K562 (cell line): ENCODE measurements around the gene UGT1A9. TPM values are rescaled to one million over a fixed set of nuclear protein-coding genes. Genes with fewer than 3 reads are reported as not detected.

Experiments
- ATAC-seq: fragments of 200-7000 bp; cut with Tn5 transposase; 3 replicates; pipeline ENCODE4 v1.9.1; 2020; ENCODE audit warnings: moderate library complexity
- BruUV-seq: library from RNA; stranded (reverse); fragments of 400-500 nt; replicated peaks from 2 replicates; lab custom pipeline; 2021; lab: Mats Ljungman, UMichigan
- CTCF ChIA-PET: fragments of 300-600 bp; formaldehyde crosslinking; extraction: SDS; loops from one replicate; lab custom pipeline; 2021; ENCODE audit warnings: low intra/inter-chr PET ratio; lab: Yijun Ruan, JAX
- POLR2A ChIA-PET: fragments of 300-600, 350-650 bp; sonication (Branson Sonifier 250); formaldehyde crosslinking; extraction: SDS; loops from one replicate; lab custom pipeline; 2021; ENCODE audit warnings: antibody characterized with exemption, inconsistent platforms; lab: Yijun Ruan, JAX
- DNase-seq, 4 experiments: peaks; one replicate each; pipeline versions ENCODE4 v3.0.0 to v3.0.0-alpha.2; 2011 to 2018; ENCODE audit warnings: low spot score in 3 of 4, mixed read lengths in 3 of 4; ENCODE audit errors: extremely low read depth in 1 of 4
- FAIRE-seq: peaks from 2 replicates; lab custom pipeline; 2011; peaks lifted over from hg19 to GRCh38; lab: Jason Lieb, UNC
- H2AFZ ChIP-seq: 2 replicates; pipeline ENCODE4 v1.6.0; 2011; ENCODE audit warnings: low read depth, low read length, control low read depth, inconsistent platforms
- H3K27ac ChIP-seq: fragments of 200-600 bp; 3 replicates; pipeline ENCODE4 v1.8.0; 2011; ENCODE audit warnings: low read depth, mild to moderate bottlenecking, control low read depth, inconsistent platforms, low read length, moderate library complexity, mixed read lengths; ENCODE audit errors: extremely low read depth
- H3K27me3 ChIP-seq, 2 experiments: fragments of 300-600 bp in 1 of 2; 2 replicates in 1 of 2; 3 replicates in 1 of 2; pipeline versions ENCODE4 v1.6.0 to v1.8.0; 2011; ENCODE audit warnings: inconsistent platforms in 2 of 2, low read length in 2 of 2, mild to moderate bottlenecking in 1 of 2, mixed read lengths in 1 of 2, moderate library complexity in 1 of 2; ENCODE audit not compliant: control insufficient read depth in 2 of 2, insufficient read depth in 2 of 2
- H3K36me3 ChIP-seq: fragments of 300-600 bp; 3 replicates; pipeline ENCODE4 v1.8.0; 2011; ENCODE audit warnings: mild to moderate bottlenecking, low read length, inconsistent platforms; ENCODE audit not compliant: control insufficient read depth, insufficient read depth
- H3K4me1 ChIP-seq, 2 experiments: fragments of 200-600 bp in 1 of 2; replicated peaks in 1 of 2; 2 replicates in 1 of 2; 3 replicates in 1 of 2; pipeline versions ENCODE4 v1.5.1 to v1.8.0; 2011; ENCODE audit warnings: inconsistent platforms in 2 of 2, low read length in 2 of 2, mild to moderate bottlenecking in 1 of 2, mixed read lengths in 1 of 2, moderate library complexity in 1 of 2; ENCODE audit not compliant: control insufficient read depth in 2 of 2, insufficient read depth in 2 of 2
- H3K4me2 ChIP-seq: 2 replicates; pipeline ENCODE4 v1.6.1; 2011; ENCODE audit warnings: low read length, control low read depth, inconsistent platforms, mixed read lengths; ENCODE audit not compliant: insufficient read depth
- H3K4me3 ChIP-seq: fragments of 200-600 bp; sonication (generic), shearing (Covaris generic); 2 replicates; pipeline ENCODE4 v1.5.1; 2016; ENCODE audit warnings: control low read depth, inconsistent platforms
- H3K79me2 ChIP-seq: fragments of 200-600 bp; 3 replicates; pipeline ENCODE4 v1.8.0; 2011; ENCODE audit warnings: low read length, inconsistent platforms; ENCODE audit not compliant: control insufficient read depth, insufficient read depth
- H3K9ac ChIP-seq, 2 experiments: 2 replicates each; pipeline versions ENCODE4 v1.6.0 to v1.6.1; 2011; ENCODE audit warnings: low read depth in 2 of 2, low read length in 2 of 2, control low read depth in 1 of 2, inconsistent platforms in 1 of 2, mild to moderate bottlenecking in 1 of 2, mixed read lengths in 1 of 2; ENCODE audit not compliant: insufficient read depth in 1 of 2
- H3K9me1 ChIP-seq: one replicate; pipeline ENCODE4 v1.6.0; 2011; ENCODE audit warnings: inconsistent platforms, mild to moderate bottlenecking, low read length, moderate library complexity; ENCODE audit not compliant: control insufficient read depth, insufficient read depth
- H3K9me3 ChIP-seq: replicated peaks from 2 replicates; pipeline ENCODE4 v1.5.1; 2011; ENCODE audit warnings: low read depth, low read length, inconsistent platforms; ENCODE audit not compliant: control insufficient read depth, insufficient read depth
- H4K20me1 ChIP-seq: replicated peaks from 2 replicates; pipeline ENCODE4 v1.6.1; 2011; ENCODE audit warnings: low read length, inconsistent platforms, mixed read lengths; ENCODE audit not compliant: control insufficient read depth, insufficient read depth
- CREB3 ChIP-seq: fragments of 450-650 bp; conservative IDR thresholded peaks from 2 replicates; pipeline ENCODE4 v1.6.1; 2016; ENCODE audit warnings: missing genetic modification characterization, low read depth, mild to moderate bottlenecking, missing compliant biosample characterization, moderate library complexity
- E2F5 ChIP-seq: sonication (generic); formaldehyde crosslinking; IDR thresholded peaks from 2 replicates; pipeline ENCODE4 v1.8.0; 2022; ENCODE audit warnings: mild to moderate bottlenecking, missing genetic modification reagents
- EGR1 ChIP-seq: fragments of 450-650 bp; conservative IDR thresholded peaks from 2 replicates; pipeline ENCODE4 v1.6.1; 2017; ENCODE audit warnings: mild to moderate bottlenecking
- HDAC3 ChIP-seq: fragments of 450-650 bp; IDR thresholded peaks from 2 replicates; pipeline ENCODE4 v1.6.1; 2018; ENCODE audit warnings: borderline replicate concordance, mild to moderate bottlenecking, moderate library complexity; ENCODE audit not compliant: partially characterized antibody
- KLF6 ChIP-seq: fragments of 250-450 bp; sonication (Bioruptor Pico); IDR thresholded peaks from 2 replicates; pipeline ENCODE4 v1.4.0; 2020; ENCODE audit warnings: mild to moderate bottlenecking, moderate library complexity, borderline replicate concordance
- MED1 ChIP-seq: sonication (generic); formaldehyde crosslinking; IDR thresholded peaks from 2 replicates; pipeline ENCODE4 v1.8.1; 2023; ENCODE audit warnings: missing genetic modification reagents, borderline replicate concordance
- MEF2D ChIP-seq: conservative IDR thresholded peaks from 2 replicates; pipeline ENCODE4 v1.6.1; 2016; ENCODE audit warnings: low read depth, missing genetic modification characterization, missing compliant biosample characterization
- PBX2 ChIP-seq, 2 experiments: IDR thresholded peaks in 1 of 2; conservative IDR thresholded peaks in 1 of 2; 2 replicates each; pipeline ENCODE4 v1.6.1; 2016; ENCODE audit warnings: low read depth in 2 of 2, mild to moderate bottlenecking in 1 of 2, missing compliant biosample characterization in 1 of 2, missing genetic modification characterization in 1 of 2, moderate library complexity in 1 of 2
- POU5F1 ChIP-seq: fragments of 150-350 bp; IDR thresholded peaks from 2 replicates; pipeline ENCODE4 v1.6.1; 2014; ENCODE audit warnings: borderline replicate concordance, low read length, low read depth, mild to moderate bottlenecking; ENCODE audit not compliant: partially characterized antibody
- PURB ChIP-seq: sonication (generic); formaldehyde crosslinking; IDR thresholded peaks from 2 replicates; pipeline ENCODE4 v1.9.0; 2021; ENCODE audit warnings: low read depth, mild to moderate bottlenecking, missing genetic modification reagents
- RBBP5 ChIP-seq: fragments of 200-600 bp; sonication (generic); IDR thresholded peaks from 2 replicates; pipeline ENCODE4 v1.6.1; 2012; ENCODE audit warnings: borderline replicate concordance, mild to moderate bottlenecking, low read length, control low read depth, inconsistent platforms; ENCODE audit not compliant: insufficient read depth, poor library complexity, severe bottlenecking
- YY1 ChIP-seq, 3 experiments: IDR thresholded peaks; 2 replicates each; pipeline ENCODE4 v1.6.1; 2011; ENCODE audit warnings: low read length in 2 of 3, mild to moderate bottlenecking in 2 of 3, moderate library complexity in 2 of 3, borderline replicate concordance in 1 of 3, control low read depth in 1 of 3, low read depth in 1 of 3; ENCODE audit not compliant: insufficient read depth in 3 of 3, insufficient replicate concordance in 2 of 3, control insufficient read depth in 1 of 3, insufficient read length in 1 of 3; ENCODE audit errors: extremely low read depth in 1 of 3
- ZNF354B ChIP-seq: fragments of 250-450 bp; sonication (Bioruptor Pico); IDR thresholded peaks from 2 replicates; pipeline ENCODE4 v1.4.0; 2020
- WGBS: fragments of 100-300 bp; shearing (Covaris generic); methylation state at CpG from one replicate; pipeline ENCODE4 v1.1.6; 2016; ENCODE audit warnings: low coverage, mixed read lengths; ENCODE audit not compliant: insufficient coverage; ENCODE audit errors: missing lambda C conversion rate; 5-methylcytosine and 5-hydroxymethylcytosine counted together
- in situ Hi-C: fragments of 300-500 bp; cut with MboI; formaldehyde crosslinking; loops from 4 replicates; pipeline ENCODE4 v1.15.0; 2018; ENCODE audit warnings: inconsistent platforms, mixed read lengths
- intact Hi-C: fragments of 100-400 bp; cut with micrococcal nuclease; formaldehyde crosslinking; loops from 2 replicates; pipeline ENCODE4 v1.14.2; 2022
- polyA plus RNA-seq, 8 experiments: library from polyadenylated mRNA; depleted of rRNA in 4 of 8; stranded (reverse) in 5 of 8; unstranded in 3 of 8; fragments of >200 nt; fragmentation: Nextera tagmentation in 2 of 8; fragmentation: Illumina TruSeq in 1 of 8; extraction: Ambion mirVana in 2 of 8; extraction: Trizol in 1 of 8; gene quantifications; 2 replicates each; pipeline versions ENCODE4 v1.2.1 to v1.2.3, GENCODE V29; 2011 to 2014; ENCODE audit warnings: inconsistent platforms in 1 of 8, missing spikeins in 1 of 8
- total RNA-seq, 7 experiments: library from RNA; depleted of rRNA in 6 of 7; stranded (reverse); fragments of >200 nt in 6 of 7; fragmentation: Illumina TruSeq in 2 of 7; extraction: Trizol in 2 of 7; gene quantifications; 2 replicates each; pipeline versions ENCODE4 v1.2.1 to v1.2.3, GENCODE V29; 2011 to 2021; ENCODE audit warnings: low replicate concordance in 1 of 7

Gene UGT1A9
- total and polyA plus RNA-seq, 9 of the 15 experiments (the other 6 are each of a cell fraction or from before 2014, with no cell fraction given): 0.09 TPM; not detected in 8

- H3K27me3 ChIP-seq: peaks cover 2 to 62% of the 10 kb centered on the region in 2 experiments; a peak in 4 of 5 replicates
- no peak overlapping the region for H3K27ac ChIP-seq
- in situ Hi-C loops (no loop called here), intact Hi-C loops (no loop called here)
- no peak for DNase-seq
- no peak overlapping the region for H3K9ac ChIP-seq
- WGBS: 1% methylated on average over 9 of the region's 17 CpGs
- FAIRE-seq: no peak
- no peak overlapping the region for H2AFZ ChIP-seq
- H3K4me1 ChIP-seq: no peaks in the 10 kb centered on the region; a peak in 1 of 5 replicates
- BruUV-seq: no TSS peak
- H3K4me3 ChIP-seq: no peak overlapping the region
- CTCF ChIA-PET: no interaction called here
- H3K36me3 ChIP-seq: no peaks in the 10 kb centered on the region
- H4K20me1 ChIP-seq: no peaks in the 10 kb centered on the region; the same call in 1 of the 2 replicates
- H3K9me3 ChIP-seq: no peaks in the 10 kb centered on the region
- no peak for ATAC-seq
- no peaks in the 10 kb centered on the region for H3K9me1 ChIP-seq
- POLR2A ChIA-PET: no interaction called here
- H3K4me2 ChIP-seq: no peak overlapping the region
- H3K79me2 ChIP-seq: no peaks in the 10 kb centered on the region
- no peak for TF ChIP-seq RBBP5
- TF ChIP-seq MEF2D (tag): no peak
- no peak for TF ChIP-seq KLF6 (CRISPR knock-in tag)
- no peak for TF ChIP-seq POU5F1
- TF ChIP-seq EGR1: no peak
- TF ChIP-seq ZNF354B (CRISPR knock-in tag): no peak
- no peak for TF ChIP-seq PURB (CRISPR knock-in tag)
- TF ChIP-seq CREB3 (tag): no peak
- no peak for TF ChIP-seq MED1 (CRISPR knock-in tag)
- no peak for TF ChIP-seq HDAC3
- no peak for TF ChIP-seq PBX2 (CRISPR knock-in tag; IDR thresholded peaks at IDR 0.05; ENCODE audit: low read depth)
- no peak for TF ChIP-seq PBX2 (tag; conservative IDR thresholded peaks at IDR 0.05; ENCODE audit: low read depth)
- no peak for TF ChIP-seq E2F5
- no peak for TF ChIP-seq YY1 (IDR thresholded peaks at IDR 0.05; ENCODE audit: borderline replicate concordance in 1 of 3, control insufficient read depth in 1 of 3, extremely low read depth in 1 of 3, insufficient read depth in 3 of 3, insufficient read length in 1 of 3, insufficient replicate concordance in 2 of 3, low read depth in 1 of 3, low read length in 2 of 3)
These were observed 147.2 kb downstream of the UGT1A9 start for GRCh38 chr2:233818639-233819621.
